ENCODE measurements around the gene P3H2.

The P3H2 gene

GRCh38 chr3:190016966-190017365 is 103.7 kb downstream of the P3H2 start:
- no peak for DNase-seq (ENCODE audit: low read depth in 2 of 2)

- no peak for DNase-seq (ENCODE audit: low read depth in 2 of 2)
Measured at GRCh38 chr3:190014940-190015339, 105.8 kb downstream of the P3H2 start.

GRCh38 chr3:190013943-190014924 is 106.5 kb downstream of the P3H2 start:
- no peak for DNase-seq (ENCODE audit: low read depth in 2 of 2)

- no peak for DNase-seq (ENCODE audit: low read depth in 2 of 2)
Measured at GRCh38 chr3:190012784-190013183, 107.9 kb downstream of the P3H2 start.

- DNase-seq (ENCODE audit: low read depth in 2 of 2), result no peak
Measured at GRCh38 chr3:190012314-190012782, 108.3 kb downstream of the P3H2 start.

- DNase-seq (ENCODE audit: low read depth in 2 of 2), result no peak
Measured at GRCh38 chr3:190010486-190010885, 110.2 kb downstream of the P3H2 start.

GRCh38 chr3:190009614-190010013 is 111.1 kb downstream of the P3H2 start:
- no peak for DNase-seq (ENCODE audit: low read depth in 2 of 2)

GRCh38 chr3:190008432-190008831 is 112.3 kb downstream of the P3H2 start:
- DNase-seq (ENCODE audit: low read depth in 2 of 2), result no peak

- DNase-seq (ENCODE audit: low read depth in 2 of 2), result no peak
Measured at GRCh38 chr3:190005343-190006113, 115.2 kb downstream of the P3H2 start.

- DNase-seq (ENCODE audit: low read depth in 2 of 2), result no peak
Measured at GRCh38 chr3:190004656-190005055, 116.0 kb downstream of the P3H2 start.

GRCh38 chr3:190003681-190004123 is 117.0 kb downstream of the P3H2 start:
- no peak for DNase-seq (ENCODE audit: low read depth in 2 of 2)

- DNase-seq (ENCODE audit: low read depth in 2 of 2), result no peak
Measured at GRCh38 chr3:190003068-190003467, 117.6 kb downstream of the P3H2 start.

GRCh38 chr3:190001426-190001825 is 119.3 kb downstream of the P3H2 start:
- no peak for DNase-seq (ENCODE audit: low read depth in 2 of 2)

- no peak for DNase-seq (ENCODE audit: low read depth in 2 of 2)
Measured at GRCh38 chr3:190000861-190001196, 119.9 kb downstream of the P3H2 start.

GRCh38 chr3:190000187-190000860 is 120.4 kb downstream of the P3H2 start:
- DNase-seq (ENCODE audit: low read depth in 2 of 2), result no peak

GRCh38 chr3:189999718-190000117 is 121.0 kb downstream of the P3H2 start:
- no peak for DNase-seq (ENCODE audit: low read depth in 2 of 2)

GRCh38 chr3:189995129-189995528 is 125.6 kb downstream of the P3H2 start:
- DNase-seq (ENCODE audit: low read depth in 2 of 2), result no peak

GRCh38 chr3:189990826-189991225 is 129.9 kb downstream of the P3H2 start:
- no peak for DNase-seq (ENCODE audit: low read depth in 2 of 2)

GRCh38 chr3:189988854-189989253 is 131.8 kb downstream of the P3H2 start:
- DNase-seq (ENCODE audit: low read depth in 2 of 2), result no peak

- no peak for DNase-seq (ENCODE audit: low read depth in 2 of 2)
Measured at GRCh38 chr3:189988322-189988721, 132.4 kb downstream of the P3H2 start.

GRCh38 chr3:189985948-189986347 is 134.7 kb downstream of the P3H2 start:
- DNase-seq (ENCODE audit: low read depth in 2 of 2), result no peak

- DNase-seq (ENCODE audit: low read depth in 2 of 2), result no peak
Measured at GRCh38 chr3:189983612-189984011, 137.1 kb downstream of the P3H2 start.

Measured in stimulated activated CD8-positive, alpha-beta memory T cell treated with anti-CD3 and anti-CD28 coated beads, Interleukin-7, amount 100 ng/mL, for 1 hour (primary cell).